ENCODE measurements around the gene DHRS7B.
"Not testable (repeated sequence)": the region's sequence is repeated elsewhere in the genome, so short reads cannot be mapped to it uniquely, and the experiment has no call there.

The DHRS7B gene

DNA sequence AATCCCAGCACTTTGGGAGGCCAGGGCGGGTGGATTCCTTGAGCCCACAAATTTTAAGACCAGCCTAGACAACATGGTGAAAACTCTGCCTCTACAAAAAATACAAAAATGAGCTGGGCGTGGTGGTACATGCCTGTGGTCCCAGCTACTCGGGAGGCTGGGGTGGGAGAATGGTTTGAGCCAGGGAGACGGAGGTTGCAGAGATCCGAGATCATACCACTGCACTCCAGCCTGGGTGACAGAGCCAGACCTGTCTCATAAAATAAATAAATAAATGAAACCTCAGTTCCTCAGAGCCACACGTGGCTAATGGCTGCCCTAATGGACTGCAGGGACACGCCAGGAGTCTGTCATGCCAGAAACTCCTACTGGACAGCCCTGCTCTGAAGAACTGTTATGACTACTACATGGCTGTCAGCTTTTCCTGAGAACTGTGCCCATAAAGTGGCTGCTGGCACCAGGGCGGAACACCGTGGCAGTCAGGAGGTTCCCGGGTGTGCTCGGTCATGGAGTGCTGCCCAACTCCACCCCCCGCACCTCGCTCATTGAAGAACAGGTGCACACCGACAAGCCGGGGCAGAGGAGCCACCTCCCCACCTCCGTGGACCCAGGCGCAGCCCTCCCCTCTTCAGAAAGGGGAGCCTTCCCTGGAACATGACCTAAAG is 82.9 kb downstream of the DHRS7B start:
- no peak for DNase-seq (ENCODE audit: low read depth in 2 of 2)

DNA sequence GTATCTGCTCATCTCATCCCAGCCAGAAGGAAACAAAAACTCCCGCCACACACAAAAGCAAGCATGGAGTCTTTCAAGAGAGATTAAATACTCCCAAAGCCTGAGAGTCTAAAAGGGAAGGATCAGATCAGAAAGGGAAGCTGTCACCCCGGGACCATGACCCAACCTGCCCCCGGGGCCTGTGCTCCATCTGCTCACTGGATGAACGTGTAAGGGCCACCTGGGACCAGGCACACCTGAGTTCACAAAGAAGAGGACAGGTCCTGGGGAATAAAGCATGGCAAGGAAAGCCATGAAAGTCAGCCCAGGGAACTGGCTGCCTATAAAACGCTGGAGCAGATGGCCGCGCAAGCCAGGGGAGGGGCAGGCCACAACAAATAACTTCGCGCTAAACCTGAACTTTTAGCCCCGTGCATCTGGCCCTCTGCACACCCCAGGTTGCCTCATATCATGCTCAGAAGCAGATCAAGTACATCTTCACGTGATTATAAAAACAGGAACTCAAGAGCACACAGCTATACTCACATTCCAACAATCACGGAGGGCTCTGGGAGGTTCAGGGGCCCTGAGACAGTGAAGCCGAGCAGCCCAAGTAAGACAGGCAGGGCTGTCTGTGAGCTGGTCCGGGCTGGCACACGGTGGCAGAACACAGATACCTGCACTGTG is 83.8 kb downstream of the DHRS7B start:
- no peak for DNase-seq (ENCODE audit: low read depth in 2 of 2)

DNA sequence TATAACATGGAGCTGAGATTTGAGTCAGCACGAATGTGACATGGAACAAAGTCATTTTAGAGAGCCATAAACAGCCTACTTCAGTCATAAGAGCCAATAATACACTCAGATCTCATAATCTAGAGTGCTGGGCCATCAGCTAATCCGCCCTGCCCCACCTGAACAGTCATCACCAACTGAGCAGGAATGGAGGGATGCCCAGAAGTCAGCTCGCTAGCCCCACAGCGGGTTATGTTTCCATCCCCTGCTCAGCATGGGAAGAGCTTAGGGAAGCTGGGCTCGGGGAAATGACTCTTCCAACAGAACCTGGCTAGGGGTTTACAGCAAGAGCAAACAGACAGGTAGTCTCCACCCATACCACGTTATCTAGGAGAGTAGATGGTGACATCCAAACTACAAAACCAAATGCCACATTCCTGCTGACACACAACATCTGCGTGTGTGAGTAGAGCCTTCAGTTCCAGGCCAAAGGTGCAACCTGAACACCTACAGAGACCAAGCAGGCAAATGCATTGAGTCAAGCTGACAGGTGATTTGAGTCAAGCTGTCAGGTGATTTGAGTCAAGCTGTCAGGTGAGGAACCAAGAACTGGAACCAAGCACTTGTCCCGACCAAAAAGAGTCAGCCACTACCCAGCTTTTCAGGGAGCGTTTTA is 85.2 kb downstream of the DHRS7B start:
- no peak for DNase-seq (ENCODE audit: low read depth in 2 of 2)

DNA sequence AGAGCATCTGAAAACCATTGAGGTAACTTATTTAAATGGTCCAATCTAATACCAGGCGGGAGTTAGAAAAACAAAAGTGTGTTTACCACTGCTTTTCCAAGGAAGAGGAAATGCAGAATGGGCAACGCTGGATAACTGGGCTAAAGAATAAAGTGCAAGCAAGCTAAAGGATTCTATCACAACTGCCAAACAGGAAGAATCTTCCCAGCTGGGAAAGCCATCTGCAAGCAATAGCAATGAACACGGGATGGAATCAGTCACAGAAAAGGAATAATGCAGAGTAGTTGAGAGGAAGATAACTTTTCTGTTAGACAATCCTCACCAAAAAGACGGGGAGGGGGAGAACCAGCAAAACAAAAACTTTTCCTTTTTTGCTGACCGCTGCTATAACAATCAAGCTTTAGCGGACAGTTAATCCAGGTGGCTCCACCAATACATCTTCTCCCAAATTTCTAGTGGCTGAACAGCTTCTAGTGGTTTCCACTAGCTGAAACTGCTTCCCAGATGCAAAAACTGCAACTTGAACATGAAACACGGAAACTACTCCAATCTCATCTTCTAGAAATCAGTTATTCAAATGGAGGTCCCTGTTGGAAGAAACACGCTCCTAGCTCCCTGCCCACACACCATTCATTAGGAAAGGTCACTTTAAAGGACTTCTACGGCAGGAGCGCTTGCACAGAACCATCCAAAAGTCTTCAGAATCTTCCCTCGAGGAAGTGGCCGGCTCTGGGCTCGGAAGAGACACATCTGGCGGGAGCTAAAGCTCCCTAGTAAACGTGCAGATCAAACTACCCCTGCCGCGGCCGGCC is 86.3 kb downstream of the DHRS7B start:
- no peak for DNase-seq (ENCODE audit: low read depth in 2 of 2)

DNA sequence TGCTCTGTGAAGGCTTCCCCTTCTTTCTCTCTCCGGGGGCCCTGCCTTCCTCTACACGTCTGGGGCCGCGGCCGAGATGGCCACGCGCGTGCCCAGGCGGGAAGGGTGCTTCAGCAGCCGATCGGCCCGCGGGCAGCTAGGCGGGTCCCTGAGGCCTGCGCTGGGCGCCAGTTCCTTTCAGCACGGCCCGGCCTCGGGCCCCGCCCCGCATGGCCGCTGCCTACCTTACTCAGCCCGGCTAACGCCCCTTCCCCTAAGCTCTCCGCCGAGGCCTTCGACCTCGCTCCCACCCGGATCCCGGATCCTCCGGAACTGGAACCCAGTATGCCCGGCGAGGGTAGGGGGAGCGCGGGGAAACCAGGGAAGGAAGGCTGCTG is 86.9 kb downstream of the DHRS7B start:
- DNase-seq (ENCODE audit: low read depth in 2 of 2): peak in 1 of 2 donors; percentile 35

DNA sequence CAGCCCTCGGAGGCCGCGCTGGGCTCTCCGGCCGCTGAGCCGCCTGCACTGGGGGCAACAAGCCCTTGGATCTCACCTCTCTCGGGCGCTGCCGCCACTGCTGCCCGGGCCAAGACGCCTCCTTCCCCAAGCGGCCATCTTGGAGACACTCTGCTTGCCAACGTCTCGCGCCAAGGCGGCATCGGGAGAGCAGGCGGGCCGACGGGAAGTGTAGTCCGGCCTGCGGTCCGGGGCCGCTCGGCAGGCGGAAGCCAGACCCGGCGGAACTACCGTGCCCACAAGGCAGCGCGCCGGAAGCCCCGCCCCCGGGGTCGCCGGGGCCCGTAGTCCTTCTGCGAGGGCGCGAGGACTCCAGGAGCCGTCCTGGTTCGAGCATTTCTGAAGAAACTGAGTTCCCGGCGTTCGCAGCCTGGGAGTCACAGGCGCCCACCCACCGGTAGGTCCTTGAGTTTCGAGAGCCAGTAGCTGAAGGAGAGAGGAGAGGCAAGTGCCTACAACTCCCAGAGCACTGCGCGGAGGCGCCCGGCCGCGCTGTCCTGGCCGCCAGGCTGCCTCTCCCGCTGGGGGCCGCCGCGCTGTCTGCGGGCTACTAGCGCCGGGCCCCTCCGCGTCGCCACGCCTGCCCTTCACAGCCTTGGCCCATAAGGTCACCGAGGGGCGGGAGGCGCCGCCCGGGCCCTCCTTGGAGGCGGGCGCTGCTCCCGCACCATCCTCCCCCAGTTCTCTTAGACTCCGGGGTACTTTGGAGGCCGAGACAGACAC is 87.4 kb downstream of the DHRS7B start, which contains the start of gene TMEM11:
TMEM11 (minus strand) TSS at position 147 of the 762 bp plus-strand sequence; CDS start at position 138, 9 bp downstream.
- peak; percentile 84 to 96 for DNase-seq (ENCODE audit: low read depth in 2 of 2)

DNA sequence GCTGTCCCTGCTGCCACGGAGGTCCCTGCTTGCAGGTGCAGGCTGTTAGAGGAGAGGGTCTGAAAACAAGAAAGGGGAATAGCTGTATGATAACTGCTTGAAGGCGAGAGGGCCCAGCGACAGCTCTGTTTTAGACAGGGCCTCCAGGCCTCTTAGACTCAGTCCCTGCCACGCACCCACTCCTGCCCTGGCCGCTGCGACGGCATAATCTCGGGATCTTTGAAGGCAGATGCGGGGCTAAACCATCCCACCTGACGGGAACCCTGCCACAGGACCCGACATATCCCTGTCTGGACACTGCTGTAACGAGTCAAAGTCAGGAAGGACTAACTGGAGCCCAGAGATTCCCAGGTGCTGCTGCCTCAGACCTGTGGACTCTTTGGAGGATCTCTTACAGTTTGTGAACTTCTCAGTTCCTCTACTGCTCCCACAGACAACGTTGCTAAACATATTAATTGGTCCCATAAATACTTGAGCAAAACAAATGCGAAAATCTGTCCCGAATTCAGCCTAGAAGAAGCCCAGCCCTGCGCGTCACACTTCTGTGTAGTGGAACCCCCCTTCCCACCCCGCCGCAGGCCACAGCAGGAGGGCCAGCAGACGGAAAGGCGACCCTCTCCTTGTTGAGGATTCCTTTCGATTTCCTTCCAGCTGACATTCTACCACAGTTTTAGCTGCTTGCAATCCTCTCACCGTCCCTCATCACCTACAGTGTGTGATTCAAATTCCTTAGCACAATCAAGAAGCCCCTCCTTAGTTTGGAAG is 88.2 kb downstream of the DHRS7B start:
- no peak for DNase-seq (ENCODE audit: low read depth in 2 of 2)

DNA sequence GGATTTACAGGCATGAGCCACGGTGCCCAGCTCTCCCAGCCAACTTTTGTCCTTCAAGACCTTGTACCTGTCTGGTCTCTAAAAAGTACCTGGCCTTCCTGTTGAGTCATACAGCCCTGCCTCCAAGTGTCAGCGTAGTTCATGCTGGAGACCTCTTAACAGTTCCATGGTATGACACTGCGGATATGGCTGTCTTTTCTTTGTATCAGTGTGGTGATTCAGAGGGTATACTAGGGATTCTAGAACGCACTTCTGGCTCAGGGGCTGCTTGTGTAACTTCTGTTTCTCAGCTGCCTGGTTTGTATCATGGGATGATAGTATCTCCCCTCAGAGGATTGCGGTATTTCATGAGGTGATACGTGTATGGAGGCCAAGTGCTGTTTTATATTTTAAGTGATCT is 89.2 kb downstream of the DHRS7B start:
- no peak for DNase-seq (ENCODE audit: low read depth in 2 of 2)

DNA sequence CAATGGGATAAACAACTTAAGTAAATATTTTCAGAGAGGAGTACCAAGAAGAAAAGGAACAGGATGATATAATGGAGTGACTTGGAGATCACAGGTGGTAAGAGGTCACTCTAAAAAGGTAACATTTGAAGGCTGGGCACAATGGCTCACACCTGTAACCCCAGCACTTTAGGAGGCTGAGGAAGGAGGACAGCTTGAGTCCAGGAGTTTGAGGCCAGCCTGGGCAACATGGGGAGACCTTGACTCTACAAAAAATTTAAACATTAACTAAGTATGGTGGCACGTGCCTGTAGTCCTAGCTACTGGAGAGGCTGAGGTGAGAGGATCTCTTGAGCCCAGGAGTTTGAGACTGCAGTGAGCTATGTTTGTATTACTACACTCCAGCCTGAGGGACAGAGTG is 90.6 kb downstream of the DHRS7B start:
- DNase-seq (ENCODE audit: low read depth in 2 of 2): no peak

DNA sequence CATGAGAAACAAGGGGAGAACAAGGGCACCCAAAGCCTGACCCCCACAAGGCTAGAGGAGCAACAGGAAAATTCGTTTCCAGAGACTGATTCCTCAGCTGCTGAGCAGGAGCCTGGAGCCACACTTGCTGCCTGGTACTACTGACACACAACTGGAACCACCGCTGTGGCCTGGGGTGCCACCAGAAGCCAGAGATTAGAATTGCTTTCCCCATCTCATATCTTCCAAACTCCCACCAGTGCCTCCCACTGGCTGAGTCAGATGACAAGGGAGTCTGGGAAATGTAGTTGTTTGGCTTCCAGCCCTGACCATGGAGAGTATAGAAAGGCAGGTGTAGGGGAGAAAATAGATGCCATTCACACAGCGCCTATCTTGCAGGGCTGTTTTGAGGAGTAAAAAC is 91.3 kb downstream of the DHRS7B start:
- peak in 1 of 2 donors; percentile 19 for DNase-seq (ENCODE audit: low read depth in 2 of 2)

DNA sequence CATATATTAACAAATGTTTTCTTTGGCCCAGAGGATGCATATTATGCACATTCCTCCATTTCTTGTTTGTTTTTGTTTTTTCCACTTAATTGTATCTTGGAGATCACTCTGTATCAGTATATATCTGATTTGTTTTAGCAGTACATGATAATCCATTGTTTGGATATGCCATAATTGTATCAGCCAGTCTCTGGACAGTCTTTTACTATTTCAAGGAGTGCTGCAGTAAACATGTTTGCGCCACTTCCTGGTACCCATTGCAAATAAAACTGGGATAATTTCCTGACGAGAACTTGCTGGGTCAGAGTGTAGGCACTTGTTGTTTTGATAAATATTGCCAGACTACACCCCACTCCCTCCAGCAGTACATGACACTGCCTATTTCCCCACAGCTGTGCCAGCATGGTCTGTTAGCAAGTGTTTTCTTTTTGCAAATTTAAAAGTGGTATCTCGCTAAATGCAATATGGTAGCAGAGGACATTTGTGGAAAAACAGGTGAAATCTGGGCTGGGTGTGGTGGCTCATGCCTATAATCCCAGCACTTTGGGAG is 92.1 kb downstream of the DHRS7B start:
- DNase-seq (ENCODE audit: low read depth in 2 of 2): no peak

DNA sequence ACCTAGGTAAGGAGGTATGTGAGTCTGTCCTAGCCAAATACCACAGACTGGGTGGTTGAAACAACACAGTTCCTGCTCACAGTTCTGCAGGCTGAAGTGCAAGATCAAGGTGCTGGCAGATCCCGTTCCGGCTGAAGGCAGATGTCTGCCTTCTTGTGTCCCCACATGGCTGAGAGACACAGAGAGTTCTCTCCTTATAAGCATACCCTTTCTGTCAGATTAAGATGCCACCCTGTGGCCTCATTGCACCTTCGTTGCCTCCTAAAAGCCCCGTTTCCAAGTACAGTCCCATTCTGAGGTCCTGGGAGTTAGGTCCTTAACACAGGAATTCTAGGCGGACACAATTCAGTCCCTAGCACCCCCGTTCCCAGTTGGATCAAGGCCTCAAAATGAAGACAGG is 96.3 kb downstream of the DHRS7B start:
- DNase-seq (ENCODE audit: low read depth in 2 of 2): no peak

DNA sequence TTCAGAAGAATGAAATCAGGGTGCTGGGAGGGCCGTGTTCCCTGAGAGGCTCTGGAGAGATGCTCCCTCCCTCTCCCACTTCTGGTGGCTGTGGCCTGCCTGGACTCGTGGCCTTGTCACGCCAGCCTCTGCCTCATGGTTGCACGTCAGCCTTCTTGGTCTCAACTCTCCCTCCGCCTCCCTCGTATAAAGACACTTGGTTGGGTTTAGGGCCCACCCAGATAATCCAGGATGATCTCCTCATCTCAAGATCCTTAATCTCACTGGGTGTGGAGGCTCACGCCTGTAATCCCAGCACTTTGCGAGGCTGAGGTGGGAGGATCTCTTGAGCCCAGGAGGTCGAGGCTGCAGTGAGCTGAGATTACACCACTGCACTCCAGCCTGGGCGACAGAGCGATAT is 100.5 kb downstream of the DHRS7B start:
- not testable (repeated sequence) for DNase-seq (ENCODE audit: low read depth in 2 of 2)

DNA sequence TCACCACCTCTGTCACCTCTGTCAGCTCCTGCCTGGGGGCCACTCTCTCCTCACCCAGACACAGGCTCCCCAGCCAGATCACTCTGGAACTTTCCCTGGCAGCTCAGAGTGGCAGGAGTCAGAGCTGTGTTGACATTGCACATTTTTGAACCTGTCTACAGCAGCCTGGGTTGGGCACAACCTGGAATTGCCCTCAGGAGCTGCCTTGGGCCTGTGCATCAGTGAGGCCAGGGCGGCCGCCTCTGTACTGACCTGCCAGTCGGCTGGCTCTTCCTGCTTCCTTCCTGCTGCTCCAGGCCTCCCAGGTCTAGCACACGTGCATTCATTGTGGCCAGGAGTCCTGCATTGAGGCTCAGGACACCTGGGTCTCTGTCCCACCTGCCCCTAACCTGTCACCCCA is 101.3 kb downstream of the DHRS7B start:
- DNase-seq (ENCODE audit: low read depth in 2 of 2): no peak

DNA sequence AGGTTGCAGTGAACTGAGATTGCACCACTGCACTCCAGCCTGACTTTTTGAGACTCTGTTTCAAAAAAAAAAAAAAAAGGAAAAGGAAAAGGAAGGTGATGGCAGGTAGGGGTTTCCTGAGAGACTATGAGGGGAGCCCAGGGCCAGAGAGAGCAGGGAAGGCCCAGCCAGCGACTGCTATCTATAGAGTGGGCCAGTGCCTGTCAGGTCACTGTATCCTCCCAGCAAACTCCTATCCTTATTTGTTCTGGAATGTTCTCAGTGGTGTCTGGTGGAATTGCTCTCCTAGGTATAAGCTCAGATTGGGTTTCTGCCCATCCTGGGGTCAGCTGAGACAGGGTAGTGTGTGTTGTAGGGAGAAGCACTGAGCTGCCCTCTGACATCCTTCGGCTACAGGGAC is 102.1 kb downstream of the DHRS7B start:
- no peak for DNase-seq (ENCODE audit: low read depth in 2 of 2)

DNA sequence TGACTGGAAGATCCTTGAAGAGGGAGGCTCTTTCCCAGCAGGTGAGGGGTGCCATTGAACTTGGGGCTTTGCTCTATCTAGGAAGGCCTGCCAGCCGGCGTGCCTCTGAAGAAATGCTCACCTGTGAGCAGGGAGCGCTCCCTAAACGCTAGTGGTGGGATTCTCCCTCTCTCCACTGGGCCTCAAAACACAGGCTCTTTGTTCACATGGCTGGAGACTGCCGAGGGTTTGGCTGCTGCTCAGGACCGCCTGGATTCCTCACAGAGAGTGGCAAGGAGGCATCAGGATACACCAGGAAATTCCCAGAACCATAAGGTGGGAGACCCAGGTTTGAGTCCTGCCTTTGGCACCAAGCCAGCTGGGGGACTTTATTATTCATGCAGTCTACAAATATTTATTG is 104.8 kb downstream of the DHRS7B start:
- DNase-seq (ENCODE audit: low read depth in 2 of 2): no peak

DNA sequence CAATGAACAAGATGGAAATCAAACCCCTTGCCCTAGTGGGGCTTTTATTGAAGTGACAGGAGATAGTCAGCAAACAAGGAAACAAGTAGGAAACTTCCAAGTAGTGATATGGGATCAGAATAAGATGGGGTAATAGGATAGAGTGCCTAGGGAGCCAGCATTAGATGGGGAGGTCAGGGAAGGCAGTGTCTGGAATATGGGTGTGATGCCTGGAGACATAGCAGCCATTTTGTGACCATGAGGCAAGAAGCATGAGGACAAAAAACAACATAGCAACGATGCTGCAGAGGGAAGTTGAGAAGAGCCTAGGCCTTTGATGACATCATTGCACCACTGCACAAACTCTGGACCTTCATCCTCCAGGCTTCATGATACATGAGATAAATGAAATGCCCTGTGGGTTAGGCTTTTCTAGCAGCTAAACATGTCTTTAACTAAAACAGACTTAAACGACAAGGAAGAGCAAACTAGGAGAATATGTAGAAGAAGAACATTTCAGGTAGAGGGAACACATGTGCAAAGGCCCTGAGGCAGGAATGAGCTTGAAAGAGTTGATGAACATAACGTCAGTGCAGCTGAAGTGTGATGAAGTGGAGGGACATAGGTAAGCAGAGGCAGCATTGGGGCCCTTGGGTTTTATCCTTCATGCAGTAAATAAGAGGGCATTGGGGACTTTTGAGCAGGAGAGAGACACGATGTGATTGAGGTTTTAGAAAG is 105.4 kb downstream of the DHRS7B start:
- DNase-seq (ENCODE audit: low read depth in 2 of 2): no peak

DNA sequence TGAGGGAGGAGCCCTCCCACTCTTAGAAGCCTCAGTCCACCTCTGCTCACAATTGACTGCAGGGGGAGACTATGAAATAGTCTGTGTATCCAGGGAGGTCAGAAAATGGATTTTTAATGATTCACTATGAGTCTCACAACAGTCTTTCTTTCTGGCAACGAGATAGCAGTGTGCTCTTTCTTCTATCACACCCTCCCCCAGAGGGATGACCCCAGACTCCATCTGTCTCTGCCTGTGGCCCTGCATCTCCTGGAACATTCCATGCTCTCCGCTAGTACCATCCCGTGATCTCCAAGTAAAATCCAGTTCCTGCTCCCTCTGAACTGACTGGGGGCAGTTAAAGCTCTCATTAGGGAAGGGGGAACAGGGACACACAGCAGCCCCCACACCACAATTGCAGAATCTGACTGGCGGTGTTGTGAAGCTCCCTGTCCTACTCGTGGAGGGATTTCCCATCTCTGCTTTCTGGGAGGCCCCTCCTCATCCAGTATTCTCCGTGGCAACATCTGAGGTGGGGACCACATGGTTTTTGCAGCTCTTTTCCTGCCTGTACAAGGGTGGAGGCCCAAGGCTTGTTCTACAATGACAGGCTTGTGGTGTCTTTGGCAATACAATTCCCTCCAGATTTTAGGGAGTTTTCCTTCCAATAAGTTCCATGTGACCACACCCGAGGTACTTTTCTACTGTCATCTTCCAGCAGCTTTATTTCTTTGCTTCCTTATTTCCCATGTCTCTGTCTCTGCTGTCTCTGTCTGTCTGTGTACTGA is 107.0 kb downstream of the DHRS7B start:
- DNase-seq (ENCODE audit: low read depth in 2 of 2): no peak

DNA sequence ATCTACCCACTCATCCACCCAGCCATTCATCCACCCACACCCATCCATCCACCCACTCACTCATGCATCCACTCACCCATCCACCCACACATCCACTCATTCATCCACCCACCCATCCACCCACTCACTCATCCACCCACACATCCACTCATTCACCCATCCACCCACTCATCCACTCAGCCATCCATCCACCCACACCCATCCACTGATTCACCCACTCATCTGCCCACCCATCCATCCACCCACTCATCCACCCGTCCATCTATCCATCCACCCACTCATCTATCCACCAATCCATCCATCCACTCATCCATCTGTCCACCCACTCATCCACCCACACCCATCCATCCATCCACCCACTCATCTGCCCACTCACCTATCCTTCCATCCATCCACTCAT is 109.2 kb downstream of the DHRS7B start:
- DNase-seq (ENCODE audit: low read depth in 2 of 2): peak in 1 of 2 donors; percentile 10

All from stimulated activated CD8-positive, alpha-beta memory T cell treated with anti-CD3 and anti-CD28 coated beads, Interleukin-7, amount 100 ng/mL, for 4 hours (primary cell).